ENCODE measurements around the gene WWOX. TPM values are rescaled to one million over a fixed set of nuclear protein-coding genes. Genes with fewer than 3 reads are reported as not detected.

Gene WWOX
- total and polyA plus RNA-seq, 2 of the 8 experiments (the other 6 are each of a cell fraction or from before 2014, with no cell fraction given) = 5.4 to 16.7 TPM

- POLR2A ChIA-PET (ENCODE audit: partially characterized antibody) = no interaction called here
- peaks cover 0 to 11% (median 3%) of the 10 kb centered on the region in 4 experiments; a peak in 3 of 7 replicates for H3K4me1 ChIP-seq (replicated peaks in 1 of 4; ENCODE audit: control insufficient read depth in 3 of 4, insufficient read depth in 4 of 4, low read length in 3 of 4)
- H3K56ac ChIP-seq (replicated peaks; ENCODE audit: insufficient read length, low read depth, low read length) = no peak overlapping the region
- no peak overlapping the region for H3K27ac ChIP-seq (ENCODE audit: low read depth, low read length)
- H3K79me1 ChIP-seq (ENCODE audit: low read depth, low read length) = no peaks in the 10 kb centered on the region
- H2BK120ac ChIP-seq (replicated peaks; ENCODE audit: low read depth, low read length) = no peak overlapping the region
- H4K20me1 ChIP-seq (replicated peaks in 1 of 2; ENCODE audit: control insufficient read depth in 1 of 2, insufficient read depth in 2 of 2, low read length in 2 of 2) = no peaks in the 10 kb centered on the region
- H2BK5ac ChIP-seq (ENCODE audit: low read depth, low read length) = no peak overlapping the region
- no peak overlapping the region for H3K14ac ChIP-seq (ENCODE audit: insufficient read length)
- no peaks in the 10 kb centered on the region for H3K79me2 ChIP-seq (ENCODE audit: control insufficient read depth in 1 of 2, insufficient read depth in 2 of 2, low read length in 2 of 2)
- H2BK20ac ChIP-seq (ENCODE audit: low read length) = no peak overlapping the region
- no peak overlapping the region for H4K91ac ChIP-seq (replicated peaks; ENCODE audit: insufficient read length, low read length)
- DNase-seq (ENCODE audit: low read depth in 1 of 2, low spot score in 2 of 2) (no peak), FAIRE-seq (no peak)
- no peak overlapping the region for H2AK5ac ChIP-seq (ENCODE audit: low read depth, low read length)
- H3K18ac ChIP-seq (ENCODE audit: extremely low read depth, low read length) = no peak overlapping the region
- H3K36me3 ChIP-seq (ENCODE audit: control insufficient read depth in 2 of 4, insufficient read depth in 4 of 4, low read length in 3 of 4) = no peaks in the 10 kb centered on the region
- H3K27me3 ChIP-seq (replicated peaks in 1 of 4; ENCODE audit: control insufficient read depth in 3 of 4, extremely low read depth in 1 of 4, insufficient read depth in 3 of 4, low read length in 3 of 4) = no peaks in the 10 kb centered on the region
- H2BK12ac ChIP-seq (ENCODE audit: low read depth, low read length) = no peak overlapping the region
- 92% methylated on average over 2 of the region's 2 CpGs; no CpG with 5 or more reads in 1 of the 2 experiments for WGBS, 2 experiments (ENCODE audit: extremely low coverage in 1 of 2, insufficient coverage in 1 of 2, insufficient read length in 1 of 2, insufficient replicate concordance in 2 of 2, low coverage in 1 of 2, low lambda C conversion rate in 2 of 2, missing lambda C conversion rate in 1 of 2)
- H3K23me2 ChIP-seq (ENCODE audit: low read depth, low read length) = no peaks in the 10 kb centered on the region
- H3K23ac ChIP-seq (ENCODE audit: insufficient read length) = no peak overlapping the region
- H4K8ac ChIP-seq (ENCODE audit: extremely low read depth, insufficient read depth, low read length) = no peak overlapping the region
- no peak overlapping the region for H3K9ac ChIP-seq (replicated peaks in 1 of 4; ENCODE audit: extremely low read depth in 1 of 4, low read depth in 3 of 4, low read length in 3 of 4)
- H3K4me2 ChIP-seq (ENCODE audit: insufficient read depth in 1 of 2, low read depth in 2 of 2, low read length in 2 of 2) = no peak overlapping the region
- H4K5ac ChIP-seq (ENCODE audit: insufficient read length, low read depth, low read length) = no peak overlapping the region
- CTCF ChIA-PET (ENCODE audit: partially characterized antibody) = interaction anchor here (1.2 to 1.4 kb wide), 2 partner anchors 14 to 50 kb away, joined by 3 read pairs; no protein-coding TSS in a partner anchor
- H3K9me3 ChIP-seq (ENCODE audit: insufficient read depth in 2 of 2, low read depth in 1 of 2, low read length in 1 of 2) = no peaks in the 10 kb centered on the region
- H2BK15ac ChIP-seq (ENCODE audit: low read length) = no peak overlapping the region
- H2AFZ ChIP-seq (ENCODE audit: low read length) = no peak overlapping the region
- no peak overlapping the region for H3K4ac ChIP-seq (replicated peaks; ENCODE audit: insufficient read length, low read depth, low read length)
- H3K4me3 ChIP-seq (ENCODE audit: extremely low read depth in 1 of 4, insufficient read depth in 2 of 4, low read depth in 3 of 4, low read length in 4 of 4) = no peak overlapping the region
- TF ChIP-seq YY1 (IDR thresholded peaks at IDR 0.05; ENCODE audit: low read depth, low read length) (no peak), RFX5 (IDR thresholded peaks at IDR 0.05; ENCODE audit: borderline replicate concordance, low read depth, low read length) (no peak)
These were observed 350.8 kb downstream of the WWOX start for GRCh38 chr16:78450255-78450654.

All from H1 (cell line).